HEK293 (cell line): ENCODE data around the gene ELP6.
A peak's percentile ranks its signal among the peaks of the same experiment; 100 is the strongest.

Source experiments
- FEZF1 ChIP-seq: fragments of 450-650 bp; formaldehyde crosslinking; IDR thresholded peaks from 2 replicates; pipeline ENCODE4 v1.5.1; 2016; ENCODE audit warnings: missing biosample characterization, missing genetic modification characterization
- GFI1B ChIP-seq: fragments of 450-650 bp; formaldehyde crosslinking; IDR thresholded peaks from 2 replicates; pipeline ENCODE4 v1.5.1; 2016; ENCODE audit warnings: missing biosample characterization, missing genetic modification characterization
- GLIS2 ChIP-seq: fragments of 450-650 bp; formaldehyde crosslinking; IDR thresholded peaks from 2 replicates; pipeline ENCODE4 v1.5.1; 2016; ENCODE audit warnings: missing biosample characterization, missing genetic modification characterization
- KLF7 ChIP-seq: fragments of 450-650 bp; formaldehyde crosslinking; IDR thresholded peaks from 2 replicates; pipeline ENCODE4 v1.5.1; 2016; ENCODE audit warnings: missing biosample characterization, missing genetic modification characterization, borderline replicate concordance
- MZF1 ChIP-seq: fragments of 450-650 bp; formaldehyde crosslinking; IDR thresholded peaks from 2 replicates; pipeline ENCODE4 v1.5.1; 2017; ENCODE audit warnings: missing biosample characterization, missing genetic modification characterization, borderline replicate concordance
- SP2 ChIP-seq: fragments of 450-650 bp; formaldehyde crosslinking; IDR thresholded peaks from 2 replicates; pipeline ENCODE4 v1.5.1; 2016; ENCODE audit warnings: missing biosample characterization, missing genetic modification characterization
- TRIM28 ChIP-seq: IDR thresholded peaks from 2 replicates; pipeline ENCODE4 v1.6.1; 2011; ENCODE audit warnings: low read length, control low read depth, borderline replicate concordance
- ZBTB17 ChIP-seq: fragments of 450-650 bp; formaldehyde crosslinking; IDR thresholded peaks from 2 replicates; pipeline ENCODE4 v1.5.1; 2016; ENCODE audit warnings: missing biosample characterization, missing genetic modification characterization
- ZBTB20 ChIP-seq: fragments of 450-650 bp; formaldehyde crosslinking; IDR thresholded peaks from 2 replicates; pipeline ENCODE4 v1.5.1; 2016; ENCODE audit warnings: missing biosample characterization, missing genetic modification characterization
- ZBTB48 ChIP-seq: fragments of 450-650 bp; formaldehyde crosslinking; IDR thresholded peaks from 2 replicates; pipeline ENCODE4 v1.5.1; 2016; ENCODE audit warnings: missing biosample characterization, missing genetic modification characterization
- ZFHX2 ChIP-seq: fragments of 450-650 bp; formaldehyde crosslinking; conservative IDR thresholded peaks from 2 replicates; pipeline ENCODE4 v1.5.1; 2016; ENCODE audit warnings: missing biosample characterization, missing genetic modification characterization
- ZNF10 ChIP-seq: fragments of 450-650 bp; formaldehyde crosslinking; IDR thresholded peaks from 2 replicates; pipeline ENCODE4 v1.5.1; 2017; ENCODE audit warnings: missing biosample characterization, missing genetic modification characterization
- ZNF133 ChIP-seq: fragments of 450-650 bp; formaldehyde crosslinking; IDR thresholded peaks from 2 replicates; pipeline ENCODE4 v1.5.1; 2016; ENCODE audit warnings: missing biosample characterization, missing genetic modification characterization
- ZNF16 ChIP-seq: fragments of 450-650 bp; formaldehyde crosslinking; IDR thresholded peaks from 2 replicates; pipeline ENCODE4 v1.5.1; 2016; ENCODE audit warnings: low read depth, missing biosample characterization, missing genetic modification characterization
- ZNF169 ChIP-seq: fragments of 450-650 bp; formaldehyde crosslinking; IDR thresholded peaks from 2 replicates; pipeline ENCODE4 v1.5.1; 2016; ENCODE audit warnings: missing biosample characterization, missing genetic modification characterization
- ZNF544 ChIP-seq: fragments of 450-650 bp; formaldehyde crosslinking; IDR thresholded peaks from 2 replicates; pipeline ENCODE4 v1.5.0; 2017; ENCODE audit warnings: missing biosample characterization, missing genetic modification characterization
- ZNF571 ChIP-seq: fragments of 450-650 bp; formaldehyde crosslinking; IDR thresholded peaks from 2 replicates; pipeline ENCODE4 v1.5.0; 2017; ENCODE audit warnings: missing biosample characterization, missing genetic modification characterization
- ZNF585B ChIP-seq: fragments of 450-650 bp; formaldehyde crosslinking; IDR thresholded peaks from 2 replicates; pipeline ENCODE4 v1.5.1; 2016; ENCODE audit warnings: missing biosample characterization, missing genetic modification characterization
- ZNF664 ChIP-seq: fragments of 450-650 bp; formaldehyde crosslinking; IDR thresholded peaks from 2 replicates; pipeline ENCODE4 v1.5.1; 2016; ENCODE audit warnings: missing biosample characterization, missing genetic modification characterization
- ZNF707 ChIP-seq: fragments of 450-650 bp; formaldehyde crosslinking; IDR thresholded peaks from 2 replicates; pipeline ENCODE4 v1.5.1; 2016; ENCODE audit warnings: missing biosample characterization, missing genetic modification characterization
- ZNF837 ChIP-seq: fragments of 450-650 bp; formaldehyde crosslinking; IDR thresholded peaks from 2 replicates; pipeline ENCODE4 v1.5.1; 2016; ENCODE audit warnings: missing biosample characterization, missing genetic modification characterization
- ZNF843 ChIP-seq: fragments of 450-650 bp; formaldehyde crosslinking; IDR thresholded peaks from 2 replicates; pipeline ENCODE4 v1.5.1; 2016; ENCODE audit warnings: missing biosample characterization, missing genetic modification characterization
- ZSCAN16 ChIP-seq: fragments of 450-650 bp; formaldehyde crosslinking; IDR thresholded peaks from 2 replicates; pipeline ENCODE4 v1.5.1; 2016; ENCODE audit warnings: missing biosample characterization, missing genetic modification characterization
- ZSCAN23 ChIP-seq: fragments of 450-650 bp; formaldehyde crosslinking; IDR thresholded peaks from 2 replicates; pipeline ENCODE4 v1.5.1; 2016; ENCODE audit warnings: missing biosample characterization, missing genetic modification characterization
- TF ChIP-seq, protein P1 (sequence below): fragments of 450-650 bp; formaldehyde crosslinking; IDR thresholded peaks from 2 replicates; pipeline ENCODE4 v1.5.1; 2016; ENCODE audit warnings: missing biosample characterization, missing genetic modification characterization, low read depth
- TF ChIP-seq, protein P2 (sequence below): fragments of 450-650 bp; formaldehyde crosslinking; IDR thresholded peaks from 2 replicates; pipeline ENCODE4 v1.5.1; 2017; ENCODE audit warnings: missing biosample characterization, missing genetic modification characterization
- TF ChIP-seq, protein P3 (sequence below): fragments of 450-650 bp; formaldehyde crosslinking; IDR thresholded peaks from 2 replicates; pipeline ENCODE4 v1.5.1; 2016; ENCODE audit warnings: missing biosample characterization, missing genetic modification characterization
- TF ChIP-seq, protein P4 (sequence below): fragments of 450-650 bp; formaldehyde crosslinking; IDR thresholded peaks from 2 replicates; pipeline ENCODE4 v1.5.1; 2016; ENCODE audit warnings: missing biosample characterization, missing genetic modification characterization

Gene ELP6

DNA sequence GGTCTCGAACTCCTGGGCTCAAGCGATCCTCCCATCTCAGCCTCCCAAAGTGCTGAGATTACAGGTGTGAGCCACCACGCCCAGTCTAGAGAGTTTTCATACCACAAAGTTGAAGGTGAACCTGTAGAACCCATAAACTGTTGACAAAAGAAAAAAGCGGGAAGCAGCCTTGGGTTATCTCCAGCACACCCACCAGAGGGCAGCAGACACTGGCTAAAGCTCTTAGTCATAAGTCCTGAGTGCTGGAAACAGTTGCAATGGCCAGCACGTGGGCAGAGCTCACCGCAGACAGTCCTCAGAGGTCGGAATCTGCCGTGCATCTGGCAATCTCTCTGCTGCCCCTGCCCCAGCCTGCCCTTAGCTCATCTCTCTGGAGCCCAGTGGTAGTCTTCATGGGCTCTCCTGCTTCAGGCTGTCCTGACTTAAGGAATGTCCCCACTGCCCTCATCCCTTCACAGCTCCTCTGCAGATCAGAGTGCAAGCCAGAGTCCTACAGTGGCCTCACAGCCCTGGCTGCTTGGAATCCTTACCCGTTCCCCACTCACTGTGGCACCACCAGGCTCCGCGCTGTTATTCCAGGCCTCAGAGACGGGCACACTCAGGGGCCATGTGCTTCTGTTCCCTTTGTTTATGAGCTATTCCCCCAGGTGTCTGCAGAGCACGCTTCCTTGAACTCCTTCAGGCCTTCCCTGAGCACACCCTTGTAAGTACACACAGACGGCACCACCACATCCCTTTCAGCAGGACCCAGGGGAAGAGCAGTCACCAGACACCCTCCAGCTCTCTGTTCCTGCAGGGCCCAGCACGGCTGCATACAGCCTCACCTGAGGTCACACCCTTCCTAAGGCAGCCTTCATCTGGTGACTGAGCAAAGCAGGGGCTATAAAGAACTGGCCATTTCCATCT, 8.8 kb upstream of the ELP6 start (continued):
- TF ChIP-seq, protein P1, sequence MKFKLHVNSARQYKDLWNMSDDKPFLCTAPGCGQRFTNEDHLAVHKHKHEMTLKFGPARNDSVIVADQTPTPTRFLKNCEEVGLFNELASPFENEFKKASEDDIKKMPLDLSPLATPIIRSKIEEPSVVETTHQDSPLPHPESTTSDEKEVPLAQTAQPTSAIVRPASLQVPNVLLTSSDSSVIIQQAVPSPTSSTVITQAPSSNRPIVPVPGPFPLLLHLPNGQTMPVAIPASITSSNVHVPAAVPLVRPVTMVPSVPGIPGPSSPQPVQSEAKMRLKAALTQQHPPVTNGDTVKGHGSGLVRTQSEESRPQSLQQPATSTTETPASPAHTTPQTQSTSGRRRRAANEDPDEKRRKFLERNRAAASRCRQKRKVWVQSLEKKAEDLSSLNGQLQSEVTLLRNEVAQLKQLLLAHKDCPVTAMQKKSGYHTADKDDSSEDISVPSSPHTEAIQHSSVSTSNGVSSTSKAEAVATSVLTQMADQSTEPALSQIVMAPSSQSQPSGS = no peak
- TF ChIP-seq ZNF133 (tag by site-specific recombination) = no peak
- no peak for TF ChIP-seq SP2 (tag by site-specific recombination)
- TF ChIP-seq ZBTB48 (tag by site-specific recombination) = no peak
- TF ChIP-seq, protein P2, sequence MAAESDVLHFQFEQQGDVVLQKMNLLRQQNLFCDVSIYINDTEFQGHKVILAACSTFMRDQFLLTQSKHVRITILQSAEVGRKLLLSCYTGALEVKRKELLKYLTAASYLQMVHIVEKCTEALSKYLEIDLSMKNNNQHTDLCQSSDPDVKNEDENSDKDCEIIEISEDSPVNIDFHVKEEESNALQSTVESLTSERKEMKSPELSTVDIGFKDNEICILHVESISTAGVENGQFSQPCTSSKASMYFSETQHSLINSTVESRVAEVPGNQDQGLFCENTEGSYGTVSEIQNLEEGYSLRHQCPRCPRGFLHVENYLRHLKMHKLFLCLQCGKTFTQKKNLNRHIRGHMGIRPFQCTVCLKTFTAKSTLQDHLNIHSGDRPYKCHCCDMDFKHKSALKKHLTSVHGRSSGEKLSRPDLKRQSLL (tag by site-specific recombination) = no peak
- TF ChIP-seq, protein P3, sequence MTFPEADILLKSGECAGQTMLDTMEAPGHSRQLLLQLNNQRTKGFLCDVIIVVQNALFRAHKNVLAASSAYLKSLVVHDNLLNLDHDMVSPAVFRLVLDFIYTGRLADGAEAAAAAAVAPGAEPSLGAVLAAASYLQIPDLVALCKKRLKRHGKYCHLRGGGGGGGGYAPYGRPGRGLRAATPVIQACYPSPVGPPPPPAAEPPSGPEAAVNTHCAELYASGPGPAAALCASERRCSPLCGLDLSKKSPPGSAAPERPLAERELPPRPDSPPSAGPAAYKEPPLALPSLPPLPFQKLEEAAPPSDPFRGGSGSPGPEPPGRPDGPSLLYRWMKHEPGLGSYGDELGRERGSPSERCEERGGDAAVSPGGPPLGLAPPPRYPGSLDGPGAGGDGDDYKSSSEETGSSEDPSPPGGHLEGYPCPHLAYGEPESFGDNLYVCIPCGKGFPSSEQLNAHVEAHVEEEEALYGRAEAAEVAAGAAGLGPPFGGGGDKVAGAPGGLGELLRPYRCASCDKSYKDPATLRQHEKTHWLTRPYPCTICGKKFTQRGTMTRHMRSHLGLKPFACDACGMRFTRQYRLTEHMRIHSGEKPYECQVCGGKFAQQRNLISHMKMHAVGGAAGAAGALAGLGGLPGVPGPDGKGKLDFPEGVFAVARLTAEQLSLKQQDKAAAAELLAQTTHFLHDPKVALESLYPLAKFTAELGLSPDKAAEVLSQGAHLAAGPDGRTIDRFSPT (tag by site-specific recombination) = no peak
- TF ChIP-seq ZSCAN16 (tag by site-specific recombination) = no peak
- TF ChIP-seq ZBTB17 (tag by site-specific recombination) = 0 out of 2 replicates have a peak, but pooled peaks have one; percentile 43
- TF ChIP-seq ZNF707 (tag by site-specific recombination) = no peak
- TF ChIP-seq KLF7 (tag by site-specific recombination) = no peak
- no peak for TF ChIP-seq FEZF1 (tag by site-specific recombination)
- no peak for TF ChIP-seq TRIM28
- TF ChIP-seq ZNF169 (tag by site-specific recombination) = no peak
- TF ChIP-seq ZNF10 (tag by site-specific recombination) = no peak
- no peak for TF ChIP-seq ZBTB20
- TF ChIP-seq ZNF571 (tag by site-specific recombination) = no peak
- TF ChIP-seq ZFHX2 (tag by site-specific recombination) = peak; percentile 60
- TF ChIP-seq MZF1 (tag by site-specific recombination) = no peak; the same call in 1 of the 2 replicates
- no peak for TF ChIP-seq ZNF843 (tag by site-specific recombination)
- TF ChIP-seq ZNF664 (tag by site-specific recombination) = no peak
- TF ChIP-seq ZNF837 = no peak
- no peak for TF ChIP-seq ZNF16 (tag by site-specific recombination)
- TF ChIP-seq GFI1B = no peak
- no peak for TF ChIP-seq ZNF585B (tag by site-specific recombination)
- TF ChIP-seq ZNF544 (tag by site-specific recombination) = no peak
- TF ChIP-seq ZSCAN23 (tag by site-specific recombination) = no peak
- no peak for TF ChIP-seq GLIS2
- TF ChIP-seq, protein P4, sequence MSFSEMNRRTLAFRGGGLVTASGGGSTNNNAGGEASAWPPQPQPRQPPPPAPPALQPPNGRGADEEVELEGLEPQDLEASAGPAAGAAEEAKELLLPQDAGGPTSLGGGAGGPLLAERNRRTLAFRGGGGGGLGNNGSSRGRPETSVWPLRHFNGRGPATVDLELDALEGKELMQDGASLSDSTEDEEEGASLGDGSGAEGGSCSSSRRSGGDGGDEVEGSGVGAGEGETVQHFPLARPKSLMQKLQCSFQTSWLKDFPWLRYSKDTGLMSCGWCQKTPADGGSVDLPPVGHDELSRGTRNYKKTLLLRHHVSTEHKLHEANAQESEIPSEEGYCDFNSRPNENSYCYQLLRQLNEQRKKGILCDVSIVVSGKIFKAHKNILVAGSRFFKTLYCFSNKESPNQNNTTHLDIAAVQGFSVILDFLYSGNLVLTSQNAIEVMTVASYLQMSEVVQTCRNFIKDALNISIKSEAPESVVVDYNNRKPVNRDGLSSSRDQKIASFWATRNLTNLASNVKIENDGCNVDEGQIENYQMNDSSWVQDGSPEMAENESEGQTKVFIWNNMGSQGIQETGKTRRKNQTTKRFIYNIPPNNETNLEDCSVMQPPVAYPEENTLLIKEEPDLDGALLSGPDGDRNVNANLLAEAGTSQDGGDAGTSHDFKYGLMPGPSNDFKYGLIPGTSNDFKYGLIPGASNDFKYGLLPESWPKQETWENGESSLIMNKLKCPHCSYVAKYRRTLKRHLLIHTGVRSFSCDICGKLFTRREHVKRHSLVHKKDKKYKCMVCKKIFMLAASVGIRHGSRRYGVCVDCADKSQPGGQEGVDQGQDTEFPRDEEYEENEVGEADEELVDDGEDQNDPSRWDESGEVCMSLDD (tag by site-specific recombination) = no peak
